Ishikawa (cell line): ENCODE measurements around the gene RAB11FIP4.

Experiments used
- CREB1 ChIP-seq: IDR thresholded peaks from 2 replicates; pipeline ENCODE4 v1.6.1; 2012; ENCODE audit warnings: low read depth
- EGR1 ChIP-seq: IDR thresholded peaks from 2 replicates; pipeline ENCODE4 v1.6.1; 2012
- EP300 ChIP-seq: IDR thresholded peaks from 2 replicates; pipeline ENCODE4 v1.6.1; 2012; ENCODE audit warnings: borderline replicate concordance
- FOXM1 ChIP-seq: IDR thresholded peaks from 2 replicates; pipeline ENCODE4 v1.6.1; 2012; ENCODE audit warnings: low read depth, borderline replicate concordance
- MAX ChIP-seq: IDR thresholded peaks from 2 replicates; pipeline ENCODE4 v1.6.1; 2012
- TCF12 ChIP-seq: IDR thresholded peaks from 2 replicates; pipeline ENCODE4 v1.6.1; 2012; ENCODE audit warnings: low read depth
- YY1 ChIP-seq: IDR thresholded peaks from 2 replicates; pipeline ENCODE4 v1.6.1; 2012; ENCODE audit warnings: low read depth

DNA sequence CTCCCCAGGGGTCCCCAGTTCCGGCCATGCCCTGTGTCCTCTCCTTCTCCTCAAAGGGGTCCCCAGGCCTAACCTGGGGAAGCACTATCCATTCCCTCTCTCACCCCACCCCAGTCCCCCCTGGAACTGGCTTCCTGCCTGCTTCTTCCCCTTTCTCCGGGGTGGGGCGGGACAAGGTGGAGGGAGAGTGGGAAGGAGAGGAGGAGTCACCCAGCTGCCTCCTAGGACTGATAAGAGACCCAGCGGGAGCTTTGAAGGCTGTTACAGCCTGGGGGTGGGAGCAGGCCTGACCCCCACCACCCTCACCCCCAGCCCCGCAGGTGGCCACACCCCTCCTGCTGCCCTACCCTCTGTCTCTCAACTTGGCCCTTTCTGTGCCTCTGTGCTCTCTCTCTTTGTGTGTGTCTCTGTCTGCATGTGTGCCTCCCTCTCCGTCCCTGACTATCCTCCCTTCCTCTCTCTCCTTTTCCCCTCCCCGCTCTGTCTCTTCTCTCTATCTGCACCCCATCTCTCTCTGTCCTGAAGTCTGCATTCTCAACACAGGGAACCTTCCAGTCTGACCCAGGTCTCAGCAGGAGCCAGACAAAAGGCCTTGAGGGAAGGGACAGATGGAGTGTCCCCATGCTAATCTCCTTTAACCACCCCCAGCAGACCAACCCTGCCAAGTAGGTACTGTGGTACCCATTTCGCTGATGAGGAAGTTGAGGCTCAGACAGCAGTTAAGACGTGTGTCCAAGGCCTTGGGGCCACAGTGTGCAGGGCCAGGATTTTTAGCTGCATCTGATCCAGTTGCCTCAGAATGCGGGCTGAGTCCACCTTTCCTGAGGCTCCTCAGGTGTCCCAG is 66.1 kb downstream of the RAB11FIP4 start:
- TF ChIP-seq CREB1, result no peak
- no peak for TF ChIP-seq EP300
- TF ChIP-seq YY1, result no peak
- no peak for TF ChIP-seq EGR1
- TF ChIP-seq FOXM1, result no peak
- TF ChIP-seq MAX, result no peak
- no peak for TF ChIP-seq TCF12
